GM19328 (cell line): Measurements from ENCODE around the gene ITPR1.

Experiments used
- ATAC-seq: cut with Tn5 transposase; IDR thresholded peaks from one replicate; pipeline ENCODE4 v1.9.1; 2021; ENCODE audit warnings: mild to moderate bottlenecking, moderate library complexity; ENCODE audit not compliant: unreplicated experiment

The ITPR1 gene

GRCh38 chr3:4862973-4863372 is 369.8 kb downstream of the ITPR1 start:
- no peak for ATAC-seq

GRCh38 chr3:4864503-4864902 is 371.4 kb downstream of the ITPR1 start:
- ATAC-seq, result no peak

DNA sequence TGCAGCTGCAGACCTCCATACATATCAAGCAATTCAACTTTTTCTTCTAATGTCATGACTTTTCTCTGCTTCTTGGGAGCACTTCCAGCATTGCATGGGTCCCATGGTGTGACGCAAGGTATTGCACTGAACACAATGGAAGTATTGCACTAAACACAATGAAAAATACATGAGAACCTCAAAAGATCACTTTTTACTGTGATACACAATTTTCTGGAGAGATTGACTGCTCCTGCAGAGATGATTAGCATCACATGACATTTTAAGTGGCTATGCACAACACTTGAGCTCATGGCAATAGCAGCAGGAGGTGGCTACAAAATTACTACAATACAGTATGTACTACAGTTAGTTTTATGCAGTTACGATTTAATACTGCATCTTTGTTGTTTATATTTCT is 372.6 kb downstream of the ITPR1 start:
- no peak for ATAC-seq

GRCh38 chr3:4866866-4867265 is 373.7 kb downstream of the ITPR1 start:
- no peak for ATAC-seq

DNA sequence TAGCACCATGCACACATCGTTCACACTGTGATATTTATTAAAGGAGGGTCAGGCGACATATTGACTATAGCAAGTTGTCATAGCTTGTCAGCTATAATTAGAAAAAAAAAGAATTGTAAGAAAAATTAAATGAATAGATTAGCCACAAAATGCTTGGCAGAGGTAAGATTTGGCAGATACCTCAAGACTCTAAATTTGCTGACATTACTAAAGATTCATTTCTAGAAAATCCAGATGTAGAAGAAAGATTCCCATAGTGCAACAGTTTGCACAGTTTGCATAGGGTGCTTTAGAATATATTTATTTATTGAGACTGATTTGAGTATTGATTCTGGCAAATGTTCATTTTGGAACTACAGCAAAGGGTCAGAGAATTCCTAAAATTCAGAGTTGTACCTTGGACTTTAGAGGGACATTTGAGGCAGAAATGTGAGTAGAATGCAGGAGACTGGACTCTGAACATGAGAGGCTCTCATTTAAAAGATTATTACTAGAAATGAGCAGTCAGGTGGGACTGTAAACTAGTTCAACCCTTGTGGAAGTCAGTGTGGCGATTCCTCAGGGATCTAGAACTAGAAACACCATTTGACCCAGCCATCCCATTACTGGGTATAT is 384.1 kb downstream of the ITPR1 start:
- ATAC-seq, result no peak

GRCh38 chr3:4880850-4881249 is 387.7 kb downstream of the ITPR1 start:
- no peak for ATAC-seq

- ATAC-seq, result no peak
These were observed 389.4 kb downstream of the ITPR1 start for GRCh38 chr3:4882548-4882947.

- ATAC-seq, result no peak
These were observed 389.9 kb downstream of the ITPR1 start for GRCh38 chr3:4883011-4883410.

- no peak for ATAC-seq
These were observed 391.7 kb downstream of the ITPR1 start for GRCh38 chr3:4884888-4885287.

GRCh38 chr3:4885316-4885715 is 392.2 kb downstream of the ITPR1 start:
- ATAC-seq, result no peak

- ATAC-seq, result no peak
These were observed 393.3 kb downstream of the ITPR1 start for GRCh38 chr3:4886448-4886847.

GRCh38 chr3:4887177-4887576 is 394.0 kb downstream of the ITPR1 start:
- ATAC-seq, result no peak

GRCh38 chr3:4888913-4889846 is 396.0 kb downstream of the ITPR1 start:
- peak; percentile 81 for ATAC-seq

GRCh38 chr3:4889896-4890295 is 396.7 kb downstream of the ITPR1 start:
- ATAC-seq, result no peak

DNA sequence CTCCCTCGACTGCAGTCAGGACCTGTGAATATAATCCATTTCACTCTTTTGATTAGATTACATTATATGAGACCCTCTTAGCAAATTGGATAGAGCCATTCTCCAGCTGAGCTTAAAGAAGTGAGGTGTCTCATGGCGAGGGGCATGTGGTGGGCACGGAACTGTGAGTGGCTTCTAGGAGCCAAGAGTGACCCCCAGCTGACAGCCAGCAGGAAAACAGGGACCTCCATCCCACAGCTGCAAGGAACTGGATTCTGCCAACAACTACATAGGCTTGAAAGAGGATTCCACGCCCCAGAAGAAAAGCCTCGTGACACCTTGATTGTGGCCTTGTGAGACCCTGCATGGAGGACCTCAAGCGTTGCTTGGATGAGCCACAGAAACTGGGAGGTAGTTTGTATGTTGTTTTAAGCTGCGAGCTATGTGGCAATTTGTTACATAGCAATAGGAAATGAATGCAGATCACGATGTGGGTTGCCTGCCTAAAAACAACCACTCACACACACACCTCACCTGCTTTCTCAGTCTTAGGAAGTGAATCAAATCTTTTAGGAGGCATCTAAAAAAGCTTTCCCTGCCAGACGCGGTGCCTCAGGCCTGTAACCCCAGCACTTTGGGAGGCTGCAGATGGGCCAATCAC is 401.9 kb downstream of the ITPR1 start:
- ATAC-seq, result no peak

GRCh38 chr3:4895838-4896237 is 402.7 kb downstream of the ITPR1 start:
- no peak for ATAC-seq
